Sciatic nerve (tissue), 2 donors: ENCODE data around the gene PTPRG. TPM values are rescaled to one million over a fixed set of nuclear protein-coding genes. Genes with fewer than 3 reads are reported as not detected.

Experiments
- ATAC-seq: fragments of 200-7000 bp; cut with Tn5 transposase; one replicate; pipeline ENCODE4 v1.9.1; 2020; ENCODE audit warnings: mild to moderate bottlenecking, moderate library complexity
- DNase-seq: peaks from one replicate; pipeline ENCODE4 v3.0.0-alpha.2; 2020; ENCODE audit warnings: low spot score
- intact Hi-C: fragments of 100-400 bp; cut with DNase I; formaldehyde crosslinking; loops from one replicate; pipeline ENCODE4 v1.14.2; 2022
- total RNA-seq: library from RNA; stranded (reverse); fragmentation: NEBNext Ultra II Directional; extraction: Animal tissue kit (Norgen Biotek cat#: 25700); gene quantifications from one replicate; pipeline ENCODE4 v1.2.1, GENCODE V29; 2021
- donor health status: DM: no; HTN: no; CAD: no.
- donor health status: DM: no; HTN: no; CAD: no.

PTPRG gene
- total RNA-seq, 1 donor from 2014 or later = 67.7 TPM

GRCh38 chr3:61579685-61580084 lies 18.3 kb downstream of the PTPRG start:
- ATAC-seq (no peak), DNase-seq (no peak)
- intact Hi-C loops = no loop called here

- intact Hi-C loops = no loop called here
- ATAC-seq = peak; percentile 22
- DNase-seq = no peak
Measured at GRCh38 chr3:61580982-61581643, 19.7 kb downstream of the PTPRG start.

- ATAC-seq (no peak), DNase-seq (no peak)
- intact Hi-C loops = no loop called here
Measured at GRCh38 chr3:61582287-61582686, 20.9 kb downstream of the PTPRG start.

- ATAC-seq (no peak), DNase-seq (no peak)
- intact Hi-C loops = no loop called here
Measured at GRCh38 chr3:61582846-61583245, 21.5 kb downstream of the PTPRG start.

- no peak for ATAC-seq
- intact Hi-C loops = no loop called here
- DNase-seq = no peak
Measured at GRCh38 chr3:61583890-61584875, 22.8 kb downstream of the PTPRG start.

GRCh38 chr3:61589856-61590255 lies 28.5 kb downstream of the PTPRG start:
- DNase-seq (no peak), ATAC-seq (no peak)
- intact Hi-C loops = no loop called here

GRCh38 chr3:61591300-61591699 lies 29.9 kb downstream of the PTPRG start:
- DNase-seq (no peak), ATAC-seq (no peak)
- intact Hi-C loops = no loop called here

- intact Hi-C loops = no loop called here
- DNase-seq (no peak), ATAC-seq (no peak)
Measured at GRCh38 chr3:61593446-61594029, 32.2 kb downstream of the PTPRG start.

GRCh38 chr3:61594144-61594963 lies 33.0 kb downstream of the PTPRG start:
- ATAC-seq (peak; percentile 45), DNase-seq (no peak)
- intact Hi-C loops = no loop called here

- DNase-seq (no peak), ATAC-seq (no peak)
- intact Hi-C loops = no loop called here
Measured at GRCh38 chr3:61594964-61595285, 33.6 kb downstream of the PTPRG start.

- no peak for DNase-seq
- intact Hi-C loops = no loop called here
- ATAC-seq = peak; percentile 53
Measured at GRCh38 chr3:61595288-61595687, 33.9 kb downstream of the PTPRG start.

- intact Hi-C loops = no loop called here
- ATAC-seq (no peak), DNase-seq (no peak)
Measured at GRCh38 chr3:61595826-61596225, 34.5 kb downstream of the PTPRG start.

GRCh38 chr3:61597906-61598305 lies 36.5 kb downstream of the PTPRG start:
- no peak for ATAC-seq
- intact Hi-C loops = no loop called here
- no peak for DNase-seq

GRCh38 chr3:61600195-61600594 lies 38.8 kb downstream of the PTPRG start:
- DNase-seq (no peak), ATAC-seq (no peak)
- intact Hi-C loops = no loop called here

- peak; percentile 61 for ATAC-seq
- intact Hi-C loops = no loop called here
- no peak for DNase-seq
Measured at GRCh38 chr3:61601831-61602230, 40.5 kb downstream of the PTPRG start.

- intact Hi-C loops = no loop called here
- DNase-seq = no peak
- ATAC-seq = no peak
Measured at GRCh38 chr3:61602466-61602865, 41.1 kb downstream of the PTPRG start.

GRCh38 chr3:61605589-61606175 lies 44.3 kb downstream of the PTPRG start:
- DNase-seq = no peak
- intact Hi-C loops = no loop called here
- no peak for ATAC-seq

GRCh38 chr3:61606196-61606595 lies 44.8 kb downstream of the PTPRG start:
- intact Hi-C loops = no loop called here
- no peak for ATAC-seq

GRCh38 chr3:61608072-61608471 lies 46.7 kb downstream of the PTPRG start:
- DNase-seq (no peak), ATAC-seq (no peak)
- intact Hi-C loops = no loop called here

More at GRCh38 chr3:61606196-61606595, 44.8 kb downstream of the PTPRG start:
- DNase-seq = no peak
